Adrenal gland (tissue), 12 donors: Measurements from ENCODE around the gene MTR. TPM values are rescaled to one million over a fixed set of nuclear protein-coding genes. Genes with fewer than 3 reads are reported as not detected.

ENCODE experiments used
- DNase-seq, 7 donors: peaks; one replicate each; pipeline ENCODE4 v3.0.0-alpha.2; 2019 to 2020
- H3K27ac ChIP-seq, 5 donors: fragments of 200-600 bp; sonication (generic) in 4 of 5; 1 replicate in 3 of 5; 2 replicates in 2 of 5; pipeline versions ENCODE4 v1.5.1 to v1.8.0; 2016 to 2020; ENCODE audit warnings: mild to moderate bottlenecking in 1 of 5
- H3K27me3 ChIP-seq: fragments of 200-600 bp; 2 replicates; pipeline ENCODE4 v1.8.0; 2021
- H3K36me3 ChIP-seq, 2 donors: fragments of 200-600 bp; replicated peaks in 1 of 2; 1 replicate in 1 of 2; 2 replicates in 1 of 2; pipeline versions ENCODE4 v1.5.1 to v1.8.0; 2018 to 2022
- H3K4me1 ChIP-seq, 2 donors: fragments of 200-600 bp; replicated peaks in 1 of 2; 1 replicate in 1 of 2; 2 replicates in 1 of 2; pipeline versions ENCODE4 v1.5.1 to v1.8.0; 2018 to 2021
- H3K4me3 ChIP-seq, 4 donors: fragments of 200-600 bp; sonication (generic) in 3 of 4; one replicate each; pipeline ENCODE4 v1.5.1; 2016 to 2018
- H3K9me3 ChIP-seq, 3 donors: fragments of 200-600 bp; sonication (generic) in 1 of 3; replicated peaks in 1 of 3; 1 replicate in 2 of 3; 2 replicates in 1 of 3; pipeline versions ENCODE4 v1.5.1 to v1.8.0; 2016 to 2021
- POLR2A ChIP-seq, 2 donors: fragments of 450-650 bp; IDR thresholded peaks; one replicate each; pipeline ENCODE4 v1.6.1; 2017; ENCODE audit warnings: antibody characterized with exemption in 2 of 2, mild to moderate bottlenecking in 2 of 2, moderate library complexity in 1 of 2
- WGBS, 4 donors: extraction: QIAGEN DNeasy Blood & Tissue Kit in 2 of 4; methylation state at CpG; one replicate each; pipeline versions ENCODE4 v1.1.5 to v1.1.7; 2013 to 2017; 5-methylcytosine and 5-hydroxymethylcytosine counted together
- intact Hi-C, 2 donors: fragments of 100-400 bp; cut with DNase I; formaldehyde crosslinking; loops; one replicate each; pipeline versions ENCODE4 v1.14.1 to v1.15.0; 2022 to 2023
- polyA plus RNA-seq, 3 donors: library from polyadenylated mRNA; stranded (reverse); fragments of 200-250 nt in 2 of 3; fragments of 350-450 nt in 1 of 3; fragmentation: Illumina TruSeq in 1 of 3; extraction: RNeasy Lipid Tissue Mini Kit (QIAGEN cat#74804) in 1 of 3; gene quantifications; one replicate each; pipeline ENCODE4 v1.2.3, GENCODE V29; 2013 to 2014
- total RNA-seq, 9 donors: library from RNA; depleted of rRNA in 4 of 9; stranded (reverse); fragments of >200 nt in 4 of 9; fragments of 120-200 nt in 1 of 9; fragmentation: NEBNext Ultra II Directional in 1 of 9; extraction: Animal tissue kit (Norgen Biotek cat#: 25700) in 1 of 9; gene quantifications; one replicate each; pipeline versions ENCODE4 v1.1.0 to v1.2.4, GENCODE V29; 2013 to 2023
- TF ChIP-seq, protein P1 (sequence below), 6 experiments: fragments of 450-650 bp in 4 of 6; fragments of 200-600 bp in 2 of 6; sonication (generic) in 1 of 6; IDR thresholded peaks; 1 replicate in 5 of 6; 2 replicates in 1 of 6; pipeline versions ENCODE4 v1.5.1 to v1.8.0; 2016 to 2021; ENCODE audit warnings: antibody characterized with exemption in 6 of 6, mild to moderate bottlenecking in 2 of 6, moderate library complexity in 1 of 6
- donor health status: healthy with polysubstance abuse.
- donor health status: Bipolar disorder and iron deficiency.
- donor health status: DM: yes; HTN: yes; CAD: no.
- donor health status: DM: no; HTN: no; CAD: no.
- donor health status: DM: no; HTN: no; CAD: no.
- donor health status: DM: yes; HTN: yes; CAD: no.

The MTR gene
- total and polyA plus RNA-seq, 12 donors = 7.8 to 44.3 (median 25.1) TPM

DNA sequence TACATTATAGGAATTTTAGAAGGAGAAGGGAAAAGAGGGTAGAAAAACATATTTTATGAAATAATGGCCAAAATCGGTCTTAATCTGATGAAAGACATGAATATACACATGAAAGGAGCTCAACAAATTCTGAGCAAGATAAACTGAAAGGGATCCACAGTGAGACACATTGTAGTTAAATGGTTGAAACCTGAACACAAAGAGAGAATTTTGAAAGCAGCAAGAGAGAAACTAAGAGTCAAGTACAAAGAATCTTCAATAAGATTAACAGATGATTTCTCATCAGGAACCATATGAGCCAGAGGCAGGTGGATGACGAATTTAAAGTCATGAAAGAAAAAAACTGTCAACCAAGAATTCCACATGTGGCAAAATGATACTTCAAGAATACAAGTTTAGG lies 15.8 kb upstream of the MTR start:
- TF ChIP-seq POLR2A (IDR thresholded peaks at IDR 0.05) = no peak
- H3K4me1 ChIP-seq = no peaks in the 10 kb centered on the region
- DNase-seq = no peak
- H3K9me3 ChIP-seq = peaks cover 0 to 7% (median 6%) of the 10 kb centered on the region in 3 donors
- 81 to 87% (median 85%) methylated on average over 2 of the region's 2 CpGs for WGBS, 4 donors
- no peaks in the 10 kb centered on the region for H3K36me3 ChIP-seq
- intact Hi-C loops = no loop called here
- H3K27me3 ChIP-seq = no peaks in the 10 kb centered on the region
- no peak overlapping the region for H3K27ac ChIP-seq
- H3K4me3 ChIP-seq = no peak overlapping the region

DNA sequence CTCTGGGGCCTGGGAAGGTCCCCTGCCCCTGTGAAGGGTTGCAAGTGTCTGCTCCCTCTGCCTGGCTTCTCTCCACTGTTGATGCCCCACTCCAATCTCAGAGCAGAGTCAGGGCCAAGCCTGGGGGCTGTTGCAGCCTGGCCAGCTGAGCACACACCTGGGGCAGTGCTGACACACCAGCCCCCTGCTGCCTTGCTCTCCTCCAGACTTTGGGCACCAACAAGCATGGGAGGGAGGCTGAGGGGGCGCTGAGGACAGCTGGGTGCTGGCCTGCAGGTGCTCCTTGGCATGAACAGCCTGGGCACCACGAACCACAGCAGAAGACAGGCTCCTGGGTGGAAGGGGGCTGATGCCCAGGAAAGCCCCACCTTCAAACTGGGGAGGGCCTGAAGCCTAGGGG lies 9.6 kb upstream of the MTR start:
- no peak overlapping the region for H3K27ac ChIP-seq
- DNase-seq = no peak
- intact Hi-C loops = no loop called here
- no peaks in the 10 kb centered on the region for H3K36me3 ChIP-seq
- H3K4me3 ChIP-seq = no peak overlapping the region
- no peaks in the 10 kb centered on the region for H3K4me1 ChIP-seq
- no peaks in the 10 kb centered on the region for H3K27me3 ChIP-seq
- TF ChIP-seq POLR2A (IDR thresholded peaks at IDR 0.05) = no peak
- TF ChIP-seq, protein P1, sequence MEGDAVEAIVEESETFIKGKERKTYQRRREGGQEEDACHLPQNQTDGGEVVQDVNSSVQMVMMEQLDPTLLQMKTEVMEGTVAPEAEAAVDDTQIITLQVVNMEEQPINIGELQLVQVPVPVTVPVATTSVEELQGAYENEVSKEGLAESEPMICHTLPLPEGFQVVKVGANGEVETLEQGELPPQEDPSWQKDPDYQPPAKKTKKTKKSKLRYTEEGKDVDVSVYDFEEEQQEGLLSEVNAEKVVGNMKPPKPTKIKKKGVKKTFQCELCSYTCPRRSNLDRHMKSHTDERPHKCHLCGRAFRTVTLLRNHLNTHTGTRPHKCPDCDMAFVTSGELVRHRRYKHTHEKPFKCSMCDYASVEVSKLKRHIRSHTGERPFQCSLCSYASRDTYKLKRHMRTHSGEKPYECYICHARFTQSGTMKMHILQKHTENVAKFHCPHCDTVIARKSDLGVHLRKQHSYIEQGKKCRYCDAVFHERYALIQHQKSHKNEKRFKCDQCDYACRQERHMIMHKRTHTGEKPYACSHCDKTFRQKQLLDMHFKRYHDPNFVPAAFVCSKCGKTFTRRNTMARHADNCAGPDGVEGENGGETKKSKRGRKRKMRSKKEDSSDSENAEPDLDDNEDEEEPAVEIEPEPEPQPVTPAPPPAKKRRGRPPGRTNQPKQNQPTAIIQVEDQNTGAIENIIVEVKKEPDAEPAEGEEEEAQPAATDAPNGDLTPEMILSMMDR (IDR thresholded peaks at IDR 0.05) = no peak
- 72 to 83% (median 83%) methylated on average over 1 to 2 of the region's 2 CpGs; no CpG with 5 or more reads in 1 of the 4 donors for WGBS, 4 donors
- no peaks in the 10 kb centered on the region for H3K9me3 ChIP-seq

DNA sequence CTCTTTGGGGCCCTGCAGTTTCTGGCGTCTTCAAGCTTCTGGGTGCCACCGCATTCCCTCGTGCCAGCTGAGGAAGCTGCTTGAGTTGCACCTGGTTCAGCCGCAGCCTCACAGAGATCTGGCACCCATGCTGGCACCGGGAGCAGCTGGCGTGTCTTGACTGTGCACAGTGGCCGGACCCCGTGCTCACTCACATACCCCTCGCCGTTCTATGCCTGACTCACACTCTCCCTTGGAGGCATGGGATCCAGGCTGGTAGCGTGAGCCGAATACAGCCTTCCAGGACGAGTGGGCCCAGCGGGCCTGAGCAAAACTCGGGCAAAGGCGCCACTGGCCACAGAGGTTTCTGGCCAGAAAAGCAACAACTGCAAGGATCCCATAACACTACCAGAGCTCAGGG lies 8.6 kb upstream of the MTR start:
- Histone ChIP-seq H3K27ac (no peak overlapping the region), H3K4me1 (no peaks in the 10 kb centered on the region), H3K36me3 (no peaks in the 10 kb centered on the region), H3K4me3 (no peak overlapping the region), H3K27me3 (no peaks in the 10 kb centered on the region), H3K9me3 (no peaks in the 10 kb centered on the region)
- intact Hi-C loops = no loop called here
- DNase-seq = no peak
- TF ChIP-seq POLR2A (IDR thresholded peaks at IDR 0.05) = no peak
- TF ChIP-seq, protein P1 (IDR thresholded peaks at IDR 0.05) = no peak
- WGBS, 4 donors = 92 to 96% (median 95%) methylated on average over 14 to 16 of the region's 16 CpGs

DNA sequence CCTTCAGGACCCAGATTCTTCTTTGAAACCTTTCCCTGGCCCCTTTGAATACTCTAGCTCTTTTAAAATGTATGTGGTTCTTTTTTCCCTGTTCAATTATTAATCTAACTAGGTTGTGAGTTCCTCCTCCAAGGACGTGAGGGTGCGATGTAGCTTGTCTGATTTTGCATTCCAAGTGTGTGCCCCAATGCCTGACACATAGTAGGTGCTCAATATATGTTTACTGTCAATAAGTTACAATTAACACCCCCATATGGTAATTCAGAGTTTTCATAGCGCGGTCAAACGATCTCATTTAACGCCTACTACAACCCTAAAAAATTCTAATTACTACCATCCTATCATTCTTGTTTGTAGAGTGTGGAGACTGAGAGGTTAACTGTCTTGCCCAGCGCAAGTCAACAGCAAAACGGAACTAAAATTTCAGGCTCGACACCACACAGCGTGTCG lies 482 bp upstream of the MTR start:
- Histone ChIP-seq H3K4me3 (peak overlapping the region in 2 of 4 donors; percentile 68 to 86), H3K27ac (peak overlapping the region in 3 of 5 donors; percentile 48 to 94 (median 93)), H3K36me3 (no peaks in the 10 kb centered on the region), H3K4me1 (peaks cover 7 to 30% of the 10 kb centered on the region in 2 donors), H3K9me3 (no peaks in the 10 kb centered on the region), H3K27me3 (no peaks in the 10 kb centered on the region)
- no peak for DNase-seq
- WGBS, 4 donors = 11 to 28% (median 13%) methylated on average over 7 to 11 of the region's 11 CpGs
- intact Hi-C loops = no loop called here
- no peak for TF ChIP-seq POLR2A (IDR thresholded peaks at IDR 0.05)
- TF ChIP-seq, protein P1 (IDR thresholded peaks at IDR 0.05) = no peak
